Liver (tissue), 3 donors: ENCODE data around the gene PRCC.

Experiments
- EGR1 ChIP-seq, 2 donors: IDR thresholded peaks; 2 replicates each; pipeline ENCODE4 v1.6.1; 2016 to 2018; ENCODE audit warnings: antibody characterized with exemption in 2 of 2, low read depth in 2 of 2
- GABPA ChIP-seq, 2 donors: IDR thresholded peaks in 1 of 2; conservative IDR thresholded peaks in 1 of 2; 2 replicates each; pipeline ENCODE4 v1.6.1; 2016; ENCODE audit warnings: antibody characterized with exemption in 2 of 2, mild to moderate bottlenecking in 1 of 2, moderate library complexity in 1 of 2
- HNF4A ChIP-seq, 2 donors: conservative IDR thresholded peaks; 2 replicates each; pipeline ENCODE4 v1.6.1; 2016; ENCODE audit warnings: antibody characterized with exemption in 2 of 2, mild to moderate bottlenecking in 2 of 2
- MAX ChIP-seq: IDR thresholded peaks from 2 replicates; pipeline ENCODE4 v1.6.1; 2016; ENCODE audit warnings: antibody characterized with exemption
- RAD21 ChIP-seq, 2 donors: IDR thresholded peaks; 2 replicates each; pipeline ENCODE4 v1.6.1; 2016; ENCODE audit warnings: antibody characterized with exemption in 2 of 2, mild to moderate bottlenecking in 2 of 2
- RXRA ChIP-seq, 2 donors: IDR thresholded peaks; 2 replicates each; pipeline ENCODE4 v1.6.1; 2017 to 2018; ENCODE audit warnings: antibody characterized with exemption in 2 of 2, mild to moderate bottlenecking in 1 of 2
- SP1 ChIP-seq: IDR thresholded peaks from 2 replicates; pipeline ENCODE4 v1.6.1; 2018; ENCODE audit warnings: antibody characterized with exemption, mild to moderate bottlenecking
- ZBTB33 ChIP-seq: IDR thresholded peaks from 2 replicates; pipeline ENCODE4 v1.6.1; 2016; ENCODE audit warnings: antibody characterized with exemption
- TF ChIP-seq, protein P1 (sequence below): fragments of 150-350 bp; IDR thresholded peaks from 2 replicates; pipeline ENCODE4 v1.5.1; 2017; ENCODE audit warnings: improper control_type of control experiment, low read depth, low read length; ENCODE audit not compliant: missing input control
- TF ChIP-seq, protein P2 (sequence below): IDR thresholded peaks from 2 replicates; pipeline ENCODE4 v1.6.1; 2016; ENCODE audit warnings: antibody characterized with exemption, mild to moderate bottlenecking
- TF ChIP-seq, protein P3 (sequence below): IDR thresholded peaks from 2 replicates; pipeline ENCODE4 v1.6.1; 2016; ENCODE audit warnings: antibody characterized with exemption
- donor health status: healthy.
- donor health status: healthy.

DNA sequence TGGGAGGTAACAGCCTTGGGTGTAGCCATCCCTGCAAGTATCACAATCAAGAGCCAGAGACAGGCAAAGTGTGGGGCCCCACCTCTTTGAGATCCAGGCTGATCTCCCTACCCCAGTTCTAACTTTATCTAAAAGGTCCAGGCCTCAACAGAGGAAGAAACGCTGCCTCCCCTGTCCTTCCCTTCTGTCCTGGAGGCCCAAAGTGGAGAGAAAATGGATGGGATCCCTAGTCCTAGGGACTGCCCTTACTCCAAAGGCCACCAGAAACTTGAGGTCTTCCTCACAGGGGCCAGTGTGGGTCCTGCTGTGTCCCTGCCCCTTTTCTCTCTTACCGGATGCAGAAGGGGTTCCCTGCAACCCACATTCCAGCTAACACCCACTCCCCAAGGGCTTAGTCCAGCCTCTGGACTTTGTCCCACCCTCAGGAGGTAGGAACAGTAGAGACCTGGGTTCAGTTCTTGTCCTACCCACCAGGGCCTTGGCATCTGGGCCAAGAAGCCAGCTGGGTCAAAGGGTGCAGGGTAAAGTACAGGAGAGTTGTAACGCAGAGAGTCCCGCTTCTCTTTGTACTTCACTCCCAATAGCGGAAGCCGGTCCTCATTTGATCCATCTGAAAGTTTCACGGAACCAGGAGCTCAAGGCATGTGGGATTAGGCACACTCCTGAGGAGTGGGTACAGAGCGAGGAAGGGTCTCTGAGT, 17.8 kb upstream of the PRCC start:
- peak in 1 of 2 donors; percentile 35 for TF ChIP-seq GABPA (IDR thresholded peaks at IDR 0.05 in 1 of 2, conservative IDR thresholded peaks at IDR 0.05 in 1 of 2)
- TF ChIP-seq, protein P1, sequence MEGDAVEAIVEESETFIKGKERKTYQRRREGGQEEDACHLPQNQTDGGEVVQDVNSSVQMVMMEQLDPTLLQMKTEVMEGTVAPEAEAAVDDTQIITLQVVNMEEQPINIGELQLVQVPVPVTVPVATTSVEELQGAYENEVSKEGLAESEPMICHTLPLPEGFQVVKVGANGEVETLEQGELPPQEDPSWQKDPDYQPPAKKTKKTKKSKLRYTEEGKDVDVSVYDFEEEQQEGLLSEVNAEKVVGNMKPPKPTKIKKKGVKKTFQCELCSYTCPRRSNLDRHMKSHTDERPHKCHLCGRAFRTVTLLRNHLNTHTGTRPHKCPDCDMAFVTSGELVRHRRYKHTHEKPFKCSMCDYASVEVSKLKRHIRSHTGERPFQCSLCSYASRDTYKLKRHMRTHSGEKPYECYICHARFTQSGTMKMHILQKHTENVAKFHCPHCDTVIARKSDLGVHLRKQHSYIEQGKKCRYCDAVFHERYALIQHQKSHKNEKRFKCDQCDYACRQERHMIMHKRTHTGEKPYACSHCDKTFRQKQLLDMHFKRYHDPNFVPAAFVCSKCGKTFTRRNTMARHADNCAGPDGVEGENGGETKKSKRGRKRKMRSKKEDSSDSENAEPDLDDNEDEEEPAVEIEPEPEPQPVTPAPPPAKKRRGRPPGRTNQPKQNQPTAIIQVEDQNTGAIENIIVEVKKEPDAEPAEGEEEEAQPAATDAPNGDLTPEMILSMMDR: peak; percentile 29
- TF ChIP-seq ZBTB33: no peak
- TF ChIP-seq SP1: peak; percentile 86
- TF ChIP-seq RXRA (IDR thresholded peaks at IDR 0.05): peak; percentile 80 to 84
- TF ChIP-seq, protein P2, sequence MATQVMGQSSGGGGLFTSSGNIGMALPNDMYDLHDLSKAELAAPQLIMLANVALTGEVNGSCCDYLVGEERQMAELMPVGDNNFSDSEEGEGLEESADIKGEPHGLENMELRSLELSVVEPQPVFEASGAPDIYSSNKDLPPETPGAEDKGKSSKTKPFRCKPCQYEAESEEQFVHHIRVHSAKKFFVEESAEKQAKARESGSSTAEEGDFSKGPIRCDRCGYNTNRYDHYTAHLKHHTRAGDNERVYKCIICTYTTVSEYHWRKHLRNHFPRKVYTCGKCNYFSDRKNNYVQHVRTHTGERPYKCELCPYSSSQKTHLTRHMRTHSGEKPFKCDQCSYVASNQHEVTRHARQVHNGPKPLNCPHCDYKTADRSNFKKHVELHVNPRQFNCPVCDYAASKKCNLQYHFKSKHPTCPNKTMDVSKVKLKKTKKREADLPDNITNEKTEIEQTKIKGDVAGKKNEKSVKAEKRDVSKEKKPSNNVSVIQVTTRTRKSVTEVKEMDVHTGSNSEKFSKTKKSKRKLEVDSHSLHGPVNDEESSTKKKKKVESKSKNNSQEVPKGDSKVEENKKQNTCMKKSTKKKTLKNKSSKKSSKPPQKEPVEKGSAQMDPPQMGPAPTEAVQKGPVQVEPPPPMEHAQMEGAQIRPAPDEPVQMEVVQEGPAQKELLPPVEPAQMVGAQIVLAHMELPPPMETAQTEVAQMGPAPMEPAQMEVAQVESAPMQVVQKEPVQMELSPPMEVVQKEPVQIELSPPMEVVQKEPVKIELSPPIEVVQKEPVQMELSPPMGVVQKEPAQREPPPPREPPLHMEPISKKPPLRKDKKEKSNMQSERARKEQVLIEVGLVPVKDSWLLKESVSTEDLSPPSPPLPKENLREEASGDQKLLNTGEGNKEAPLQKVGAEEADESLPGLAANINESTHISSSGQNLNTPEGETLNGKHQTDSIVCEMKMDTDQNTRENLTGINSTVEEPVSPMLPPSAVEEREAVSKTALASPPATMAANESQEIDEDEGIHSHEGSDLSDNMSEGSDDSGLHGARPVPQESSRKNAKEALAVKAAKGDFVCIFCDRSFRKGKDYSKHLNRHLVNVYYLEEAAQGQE: peak; percentile 68
- TF ChIP-seq MAX: peak; percentile 36
- peak in 1 of 2 donors; percentile 13 for TF ChIP-seq RAD21 (IDR thresholded peaks at IDR 0.05)
- TF ChIP-seq EGR1 (IDR thresholded peaks at IDR 0.05; ENCODE audit: low read depth in 2 of 2): peak in 1 of 2 donors; percentile 20
- TF ChIP-seq HNF4A (conservative IDR thresholded peaks at IDR 0.05): peak; percentile 94 to 95
- TF ChIP-seq, protein P3, sequence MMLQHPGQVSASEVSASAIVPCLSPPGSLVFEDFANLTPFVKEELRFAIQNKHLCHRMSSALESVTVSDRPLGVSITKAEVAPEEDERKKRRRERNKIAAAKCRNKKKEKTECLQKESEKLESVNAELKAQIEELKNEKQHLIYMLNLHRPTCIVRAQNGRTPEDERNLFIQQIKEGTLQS: no peak
